ENCODE results near the gene RAD51B.

- TF ChIP-seq CTCF (IDR thresholded peaks at IDR 0.05) (no peak), POLR2AphosphoS5 (IDR thresholded peaks at IDR 0.05; ENCODE audit: low read depth, low read length) (no peak), REST (IDR thresholded peaks at IDR 0.05; ENCODE audit: insufficient read depth in 1 of 2, low read depth in 2 of 2, low read length in 1 of 2) (no peak)
Observed at GRCh38 chr14:68246786-68247105, 427.2 kb downstream of the RAD51B start.
